ENCODE results near the gene MBNL1.
"Not testable (repeated sequence)": the region's sequence is repeated elsewhere in the genome, so short reads cannot be mapped to it uniquely, and the experiment has no call there.

The MBNL1 gene

GRCh38 chr3:152438706-152439105 is 170.0 kb downstream of the MBNL1 start:
- Mint-ChIP-seq H3K4me3 (no peak overlapping the region), H3K36me3 (peaks cover 41% of the 10 kb centered on the region), H3K27ac (no peak overlapping the region), H3K4me1 (peaks cover 46% of the 10 kb centered on the region), H3K27me3 (no peaks in the 10 kb centered on the region), H3K9me3 (peaks cover 6% of the 10 kb centered on the region)
- ATAC-seq, result no peak

- not testable (repeated sequence) for H3K27ac Mint-ChIP-seq, ATAC-seq, H3K4me3 Mint-ChIP-seq, H3K27me3 Mint-ChIP-seq, H3K9me3 Mint-ChIP-seq
- Mint-ChIP-seq H3K36me3 (peaks cover 30% of the 10 kb centered on the region), H3K4me1 (peaks cover 38% of the 10 kb centered on the region)
Measured at GRCh38 chr3:152440243-152440642, 171.5 kb downstream of the MBNL1 start.

GRCh38 chr3:152443212-152444023 is 174.7 kb downstream of the MBNL1 start:
- H3K4me1 Mint-ChIP-seq, result peaks cover 55% of the 10 kb centered on the region
- peak overlapping the region; percentile 42 for H3K27ac Mint-ChIP-seq
- H3K9me3 Mint-ChIP-seq, result no peaks in the 10 kb centered on the region
- H3K27me3 Mint-ChIP-seq, result no peaks in the 10 kb centered on the region
- ATAC-seq, result peak; percentile 47
- peaks cover 45% of the 10 kb centered on the region for H3K36me3 Mint-ChIP-seq
- no peak overlapping the region for H3K4me3 Mint-ChIP-seq

- Mint-ChIP-seq H3K27me3 (no peaks in the 10 kb centered on the region), H3K9me3 (no peaks in the 10 kb centered on the region), H3K4me3 (no peak overlapping the region), H3K4me1 (peaks cover 50% of the 10 kb centered on the region), H3K36me3 (peaks cover 39% of the 10 kb centered on the region), H3K27ac (no peak overlapping the region)
- no peak for ATAC-seq
Measured at GRCh38 chr3:152444029-152444641, 175.4 kb downstream of the MBNL1 start.

- Mint-ChIP-seq H3K36me3 (peaks cover 28% of the 10 kb centered on the region), H3K4me1 (peaks cover 43% of the 10 kb centered on the region), H3K27ac (no peak overlapping the region), H3K9me3 (no peaks in the 10 kb centered on the region), H3K4me3 (no peak overlapping the region), H3K27me3 (no peaks in the 10 kb centered on the region)
- no peak for ATAC-seq
Measured at GRCh38 chr3:152445212-152445611, 176.5 kb downstream of the MBNL1 start.

GRCh38 chr3:152446495-152446894 is 177.8 kb downstream of the MBNL1 start:
- peaks cover 47% of the 10 kb centered on the region for H3K4me1 Mint-ChIP-seq
- H3K9me3 Mint-ChIP-seq, result no peaks in the 10 kb centered on the region
- H3K36me3 Mint-ChIP-seq, result peaks cover 31% of the 10 kb centered on the region
- H3K27me3 Mint-ChIP-seq, result no peaks in the 10 kb centered on the region
- no peak overlapping the region for H3K27ac Mint-ChIP-seq
- ATAC-seq, result no peak
- H3K4me3 Mint-ChIP-seq, result no peak overlapping the region

- no peaks in the 10 kb centered on the region for H3K9me3 Mint-ChIP-seq
- peaks cover 37% of the 10 kb centered on the region for H3K36me3 Mint-ChIP-seq
- H3K27me3 Mint-ChIP-seq, result no peaks in the 10 kb centered on the region
- no peak for ATAC-seq
- H3K4me3 Mint-ChIP-seq, result peak overlapping the region; percentile 43
- H3K4me1 Mint-ChIP-seq, result peaks cover 47% of the 10 kb centered on the region
- H3K27ac Mint-ChIP-seq, result peak overlapping the region; percentile 89
Measured at GRCh38 chr3:152447511-152447910, 178.8 kb downstream of the MBNL1 start.

- no peak for ATAC-seq
- Mint-ChIP-seq H3K4me1 (peaks cover 41% of the 10 kb centered on the region), H3K9me3 (no peaks in the 10 kb centered on the region), H3K27ac (no peak overlapping the region), H3K27me3 (no peaks in the 10 kb centered on the region), H3K36me3 (peaks cover 41% of the 10 kb centered on the region), H3K4me3 (no peak overlapping the region)
Measured at GRCh38 chr3:152448091-152448490, 179.4 kb downstream of the MBNL1 start.

- Mint-ChIP-seq H3K27me3 (no peaks in the 10 kb centered on the region), H3K36me3 (peaks cover 35% of the 10 kb centered on the region), H3K27ac (no peak overlapping the region), H3K4me1 (peaks cover 11% of the 10 kb centered on the region), H3K4me3 (no peak overlapping the region), H3K9me3 (no peaks in the 10 kb centered on the region)
- ATAC-seq, result no peak
Measured at GRCh38 chr3:152452318-152452717, 183.6 kb downstream of the MBNL1 start.

- H3K4me3 Mint-ChIP-seq, result no peak overlapping the region
- H3K4me1 Mint-ChIP-seq, result peaks cover 7% of the 10 kb centered on the region
- no peak for ATAC-seq
- H3K9me3 Mint-ChIP-seq, result no peaks in the 10 kb centered on the region
- no peaks in the 10 kb centered on the region for H3K27me3 Mint-ChIP-seq
- peaks cover 35% of the 10 kb centered on the region for H3K36me3 Mint-ChIP-seq
- H3K27ac Mint-ChIP-seq, result no peak overlapping the region
Measured at GRCh38 chr3:152454076-152454875, 185.5 kb downstream of the MBNL1 start.

GRCh38 chr3:152455989-152456388 is 187.3 kb downstream of the MBNL1 start:
- peaks cover 8% of the 10 kb centered on the region for H3K4me1 Mint-ChIP-seq
- no peaks in the 10 kb centered on the region for H3K9me3 Mint-ChIP-seq
- no peaks in the 10 kb centered on the region for H3K27me3 Mint-ChIP-seq
- peaks cover 34% of the 10 kb centered on the region for H3K36me3 Mint-ChIP-seq
- H3K27ac Mint-ChIP-seq, result no peak overlapping the region
- no peak for ATAC-seq
- H3K4me3 Mint-ChIP-seq, result no peak overlapping the region

GRCh38 chr3:152457500-152458375 is 189.0 kb downstream of the MBNL1 start:
- Mint-ChIP-seq H3K36me3 (peaks cover 21% of the 10 kb centered on the region), H3K4me1 (peaks cover 5% of the 10 kb centered on the region), H3K27me3 (no peaks in the 10 kb centered on the region), H3K9me3 (no peaks in the 10 kb centered on the region), H3K4me3 (no peak overlapping the region), H3K27ac (peak overlapping the region; percentile 24)
- no peak for ATAC-seq

GRCh38 chr3:152458376-152459117 is 189.8 kb downstream of the MBNL1 start:
- peaks cover 8% of the 10 kb centered on the region for H3K4me1 Mint-ChIP-seq
- H3K9me3 Mint-ChIP-seq, result no peaks in the 10 kb centered on the region
- H3K4me3 Mint-ChIP-seq, result no peak overlapping the region
- H3K36me3 Mint-ChIP-seq, result peaks cover 24% of the 10 kb centered on the region
- H3K27ac Mint-ChIP-seq, result peak overlapping the region; percentile 24
- ATAC-seq, result no peak
- H3K27me3 Mint-ChIP-seq, result no peaks in the 10 kb centered on the region

- H3K9me3 Mint-ChIP-seq, result no peaks in the 10 kb centered on the region
- no peaks in the 10 kb centered on the region for H3K27me3 Mint-ChIP-seq
- H3K4me1 Mint-ChIP-seq, result peaks cover 8% of the 10 kb centered on the region
- H3K4me3 Mint-ChIP-seq, result no peak overlapping the region
- no peak overlapping the region for H3K27ac Mint-ChIP-seq
- ATAC-seq, result no peak
- peaks cover 25% of the 10 kb centered on the region for H3K36me3 Mint-ChIP-seq
Measured at GRCh38 chr3:152459118-152459515, 190.4 kb downstream of the MBNL1 start.
